ENCODE results near the gene ATF7. TPM values are rescaled to one million over a fixed set of nuclear protein-coding genes. Genes with fewer than 3 reads are reported as not detected.

Gene ATF7
- total and polyA plus RNA-seq, 2 of the 4 experiments (the other 2 are of a cell fraction), result 7.0 to 16.3 TPM

- no peaks in the 10 kb centered on the region; the same call in 1 of the 2 replicates for H3K9me1 ChIP-seq (ENCODE audit: insufficient read depth, low read length)
- H2AK5ac ChIP-seq (ENCODE audit: low read depth, low read length), result no peak overlapping the region
- peaks cover 84% of the 10 kb centered on the region for H3K36me3 ChIP-seq (ENCODE audit: control insufficient read depth, insufficient read depth, low read length)
- ChIA-PET POLR2A (ENCODE audit: unreplicated experiment) (no interaction called here), CTCF (interaction anchor here (0.6 kb wide), 1 partner anchor 10 kb away, joined by 3 read pairs; no protein-coding TSS in a partner anchor)
- H3K9ac ChIP-seq (ENCODE audit: low read depth, low read length), result no peak overlapping the region
- no peak overlapping the region for H3K18ac ChIP-seq (ENCODE audit: low read depth, low read length)
- intact Hi-C loops (cut with micrococcal nuclease), result loop anchor here (1.0 kb wide), 1 partner anchor 12 kb away; no protein-coding TSS in a partner anchor
- no peak overlapping the region for H3K23ac ChIP-seq (ENCODE audit: low read depth, low read length)
- no peak overlapping the region for H2BK15ac ChIP-seq (ENCODE audit: low read depth, low read length)
- in situ Hi-C loops (cut with MboI; ENCODE audit: low sequenced_read_pairs), result no loop called here
- no peak overlapping the region for H3K4me3 ChIP-seq (ENCODE audit: insufficient read depth, low read depth, low read length)
- H3K27ac ChIP-seq (ENCODE audit: insufficient read depth, low read length), result no peak overlapping the region
- no peak overlapping the region for H3K56ac ChIP-seq (ENCODE audit: extremely low read depth, insufficient read depth, low read length)
- peaks cover 81% of the 10 kb centered on the region for H4K20me1 ChIP-seq (ENCODE audit: insufficient read depth, low read length)
- no peak for DNase-seq
- H4K5ac ChIP-seq (ENCODE audit: low read depth, low read length), result no peak overlapping the region
- H4K91ac ChIP-seq (ENCODE audit: insufficient read depth, low read depth, low read length), result no peak overlapping the region
- H3K79me1 ChIP-seq (ENCODE audit: low read depth in 1 of 2, low read length in 2 of 2), result peaks cover 38 to 72% of the 10 kb centered on the region in 2 experiments
- no peak overlapping the region for H3K14ac ChIP-seq (replicated peaks; ENCODE audit: low read depth, low read length)
- H3K27me3 ChIP-seq (ENCODE audit: control insufficient read depth, insufficient read depth, low read length), result no peaks in the 10 kb centered on the region
- no peak overlapping the region for H2AK9ac ChIP-seq (replicated peaks; ENCODE audit: low read depth, low read length, poor library complexity)
- H2BK120ac ChIP-seq (ENCODE audit: low read depth, low read length), result no peak overlapping the region
- no peak overlapping the region for H3K4me2 ChIP-seq (ENCODE audit: low read depth, low read length)
- H3K9me3 ChIP-seq (ENCODE audit: control insufficient read depth, insufficient read depth, low read length), result no peaks in the 10 kb centered on the region
- H2AFZ ChIP-seq (replicated peaks; ENCODE audit: low read length, poor library complexity), result no peak overlapping the region
- H2BK5ac ChIP-seq (ENCODE audit: low read depth, low read length, poor library complexity, severe bottlenecking), result no peak overlapping the region
- no TSS peak for BruUV-seq (replicated peaks)
- H3K4ac ChIP-seq (ENCODE audit: low read depth, low read length), result no peak overlapping the region
- ATAC-seq (ENCODE audit: low read depth), result no peak
- H3K4me1 ChIP-seq (ENCODE audit: control insufficient read depth, insufficient read depth, low read length), result peaks cover 5% of the 10 kb centered on the region; the same call in 1 of the 2 replicates
- WGBS, 2 experiments (ENCODE audit: extremely low coverage in 2 of 2, insufficient read length in 1 of 2), result no CpG with 5 or more reads among the region's 2 CpGs
- dilution Hi-C loops (cut with HindIII; ENCODE audit: low sequenced_read_pairs, unreplicated experiment), result no loop called here
- TF ChIP-seq RCOR1 (IDR thresholded peaks at IDR 0.05; ENCODE audit: insufficient replicate concordance, low read length) (no peak), FOS (IDR thresholded peaks at IDR 0.05; ENCODE audit: low read depth, low read length) (no peak), CHD1 (IDR thresholded peaks at IDR 0.05; ENCODE audit: low read depth, low read length) (no peak), ELK1 (IDR thresholded peaks at IDR 0.05; ENCODE audit: borderline replicate concordance, low read depth, low read length) (no peak), USF2 (IDR thresholded peaks at IDR 0.05; ENCODE audit: low read depth, low read length) (no peak), NFE2L2 (IDR thresholded peaks at IDR 0.05; ENCODE audit: low read depth, low read length) (no peak), MXI1 (IDR thresholded peaks at IDR 0.05; ENCODE audit: borderline replicate concordance, low read depth, low read length) (no peak), MAFK (IDR thresholded peaks at IDR 0.05; ENCODE audit: low read depth, low read length) (no peak), CTCF (conservative IDR thresholded peaks at IDR 0.05; ENCODE audit: low read depth, low read length) (no peak), SMC3 (IDR thresholded peaks at IDR 0.05; ENCODE audit: low read depth, low read length) (no peak), RAD21 (IDR thresholded peaks at IDR 0.05; ENCODE audit: low read length) (no peak), CEBPB (IDR thresholded peaks at IDR 0.05; ENCODE audit: low read depth, low read length) (no peak), POLR2A (IDR thresholded peaks at IDR 0.05; ENCODE audit: low read depth, low read length) (no peak)
- H4K8ac ChIP-seq (ENCODE audit: low read depth in 2 of 2, low read length in 2 of 2), result no peak overlapping the region
- no peak overlapping the region for H2BK20ac ChIP-seq (ENCODE audit: low read depth, low read length)
Observed at GRCh38 chr12:53467880-53468279, 158.3 kb downstream of the ATF7 start.

Measured in IMR-90 (cell line).